Measurements from ENCODE around the gene UBLCP1. TPM values are rescaled to one million over a fixed set of nuclear protein-coding genes. Genes with fewer than 3 reads are reported as not detected.
"Not testable (repeated sequence)": the region's sequence is repeated elsewhere in the genome, so short reads cannot be mapped to it uniquely, and the experiment has no call there.

Gene UBLCP1
- total RNA-seq, 6 donors from 2014 or later = 8.4 to 36.1 (median 24.6) TPM

DNA sequence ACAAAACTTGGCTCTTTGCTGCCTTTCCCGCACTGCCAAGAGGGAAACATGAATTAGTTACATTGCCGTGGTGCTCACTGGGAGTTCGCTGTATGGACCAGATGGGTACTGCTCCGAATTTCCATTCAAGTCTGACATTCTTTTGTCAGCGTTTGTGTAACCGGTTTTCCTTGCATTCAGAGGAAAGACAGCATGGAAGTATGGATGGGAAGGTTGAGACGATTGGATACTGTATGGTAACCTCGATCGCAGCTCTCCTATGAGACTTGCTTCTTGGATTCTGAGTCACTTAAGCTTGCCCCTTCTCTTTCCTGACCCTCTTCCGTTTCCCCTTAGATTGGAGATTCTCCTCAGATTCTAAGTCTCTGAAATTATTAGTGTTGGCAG lies 625 bp upstream of the UBLCP1 start:
- H3K27me3 ChIP-seq = no peaks in the 10 kb centered on the region
- peak overlapping the region; percentile 84 to 95 (median 92) for H3K27ac ChIP-seq
- DNase-seq (no peak), ATAC-seq (ENCODE audit: low FRiP score in 2 of 2) (peak; percentile 38 to 59)
- H3K9me3 ChIP-seq = no peaks in the 10 kb centered on the region
- no peaks in the 10 kb centered on the region for H3K36me3 ChIP-seq
- TF ChIP-seq EP300 (IDR thresholded peaks at IDR 0.05) = no peak
- no peak for TF ChIP-seq POLR2A (IDR thresholded peaks at IDR 0.05)
- no peak for TF ChIP-seq POLR2AphosphoS5 (IDR thresholded peaks at IDR 0.05)
- TF ChIP-seq, protein P1, sequence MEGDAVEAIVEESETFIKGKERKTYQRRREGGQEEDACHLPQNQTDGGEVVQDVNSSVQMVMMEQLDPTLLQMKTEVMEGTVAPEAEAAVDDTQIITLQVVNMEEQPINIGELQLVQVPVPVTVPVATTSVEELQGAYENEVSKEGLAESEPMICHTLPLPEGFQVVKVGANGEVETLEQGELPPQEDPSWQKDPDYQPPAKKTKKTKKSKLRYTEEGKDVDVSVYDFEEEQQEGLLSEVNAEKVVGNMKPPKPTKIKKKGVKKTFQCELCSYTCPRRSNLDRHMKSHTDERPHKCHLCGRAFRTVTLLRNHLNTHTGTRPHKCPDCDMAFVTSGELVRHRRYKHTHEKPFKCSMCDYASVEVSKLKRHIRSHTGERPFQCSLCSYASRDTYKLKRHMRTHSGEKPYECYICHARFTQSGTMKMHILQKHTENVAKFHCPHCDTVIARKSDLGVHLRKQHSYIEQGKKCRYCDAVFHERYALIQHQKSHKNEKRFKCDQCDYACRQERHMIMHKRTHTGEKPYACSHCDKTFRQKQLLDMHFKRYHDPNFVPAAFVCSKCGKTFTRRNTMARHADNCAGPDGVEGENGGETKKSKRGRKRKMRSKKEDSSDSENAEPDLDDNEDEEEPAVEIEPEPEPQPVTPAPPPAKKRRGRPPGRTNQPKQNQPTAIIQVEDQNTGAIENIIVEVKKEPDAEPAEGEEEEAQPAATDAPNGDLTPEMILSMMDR (IDR thresholded peaks at IDR 0.05) = no peak
- H3K4me3 ChIP-seq = peak overlapping the region; percentile 18 to 96 (median 82)
- 28 to 30% methylated on average over 10 of the region's 10 CpGs for WGBS, 2 donors
- H3K4me1 ChIP-seq = peaks cover 7 to 18% (median 16%) of the 10 kb centered on the region in 4 donors

DNA sequence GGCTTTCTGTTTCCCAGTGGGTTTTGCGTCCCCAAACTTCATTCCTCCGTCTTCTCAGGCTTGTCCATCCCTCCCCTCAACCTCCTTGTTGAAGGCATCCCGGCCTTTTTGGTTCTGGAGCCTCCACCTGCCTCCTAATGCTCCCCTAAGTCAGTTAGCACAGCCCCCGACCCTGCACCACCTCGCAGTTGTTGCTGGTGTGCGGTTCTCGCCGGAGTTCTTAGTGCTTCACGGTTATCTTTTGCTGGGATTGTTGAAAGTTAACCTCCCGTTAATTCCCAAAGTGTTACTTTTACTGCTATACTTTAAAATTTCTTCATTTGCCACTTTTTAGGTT lies 447 bp downstream of the UBLCP1 start:
- Histone ChIP-seq H3K36me3 (no peaks in the 10 kb centered on the region), H3K27me3 (no peaks in the 10 kb centered on the region), H3K4me3 (peak overlapping the region; percentile 56 to 96 (median 82)), H3K27ac (peak overlapping the region; percentile 84 to 95 (median 92)), H3K9me3 (no peaks in the 10 kb centered on the region), H3K4me1 (peaks cover 7 to 18% (median 16%) of the 10 kb centered on the region in 4 donors)
- no peak for DNase-seq
- 6 to 9% methylated on average over 10 of the region's 10 CpGs for WGBS, 2 donors
- no peak for TF ChIP-seq POLR2A (IDR thresholded peaks at IDR 0.05)
- TF ChIP-seq, protein P1 (IDR thresholded peaks at IDR 0.05) = no peak
- ATAC-seq (ENCODE audit: low FRiP score in 2 of 2) = peak; percentile 20 to 40

DNA sequence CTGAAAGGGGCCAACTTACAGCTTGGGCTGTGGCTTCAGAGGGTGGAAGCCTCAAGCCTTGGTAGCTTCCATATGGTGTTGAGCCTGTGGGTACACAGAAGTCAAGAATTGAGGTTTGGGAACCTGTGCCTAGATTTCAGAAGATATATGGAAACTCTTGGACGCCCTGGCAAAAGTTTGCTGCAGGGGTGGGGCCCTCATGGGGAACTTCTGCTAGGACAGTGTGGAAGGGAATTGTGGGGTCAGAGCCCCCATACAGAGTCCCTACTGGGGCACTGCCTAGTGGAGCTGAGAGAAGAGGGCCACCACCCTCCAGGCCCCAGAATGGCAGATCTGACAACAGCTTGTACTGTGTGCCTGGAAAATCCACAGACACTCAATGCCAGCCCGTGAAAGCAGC lies 3.7 kb downstream of the UBLCP1 start:
- 86 to 95% methylated on average over 1 to 2 of the region's 2 CpGs for WGBS, 2 donors
- H3K27ac ChIP-seq; H3K9me3 ChIP-seq; ATAC-seq (ENCODE audit: low FRiP score in 2 of 2); H3K27me3 ChIP-seq; H3K4me3 ChIP-seq; DNase-seq: not testable (repeated sequence)
- peaks cover 0 to 29% (median 3%) of the 10 kb centered on the region in 4 donors for H3K36me3 ChIP-seq
- H3K4me1 ChIP-seq = peaks cover 7 to 18% (median 16%) of the 10 kb centered on the region in 4 donors

DNA sequence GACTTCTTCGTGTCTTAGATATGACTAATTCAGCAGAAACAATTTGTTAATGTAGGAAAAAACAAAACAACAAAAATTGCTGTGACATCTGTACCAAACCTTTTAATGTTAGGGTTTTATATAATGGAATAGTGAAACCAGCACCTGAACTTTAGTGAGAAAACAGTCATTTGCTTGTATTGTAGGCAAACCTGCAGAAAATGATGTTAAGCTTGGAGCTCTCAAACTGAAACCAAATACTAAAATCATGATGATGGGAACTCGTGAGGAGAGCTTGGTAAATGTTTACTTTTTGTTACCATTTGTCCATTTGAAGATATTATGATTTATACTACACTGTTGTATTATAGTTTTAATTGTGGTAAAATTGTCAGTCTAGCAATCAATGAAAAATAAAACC lies 6.6 kb downstream of the UBLCP1 start:
- 77% methylated on average over 2 of the region's 2 CpGs for WGBS, 2 donors
- Histone ChIP-seq H3K9me3 (no peaks in the 10 kb centered on the region), H3K36me3 (peaks cover 0 to 54% (median 10%) of the 10 kb centered on the region in 4 donors), H3K4me3 (no peak overlapping the region), H3K4me1 (peaks cover 0 to 5% (median 0%) of the 10 kb centered on the region in 4 donors), H3K27me3 (no peaks in the 10 kb centered on the region), H3K27ac (no peak overlapping the region)
- DNase-seq (no peak), ATAC-seq (ENCODE audit: low FRiP score in 2 of 2) (no peak)
- no peak for TF ChIP-seq POLR2A (IDR thresholded peaks at IDR 0.05)
- TF ChIP-seq, protein P1 (IDR thresholded peaks at IDR 0.05) = no peak
- no peak for TF ChIP-seq EP300 (IDR thresholded peaks at IDR 0.05)
- TF ChIP-seq POLR2AphosphoS5 (IDR thresholded peaks at IDR 0.05) = no peak

DNA sequence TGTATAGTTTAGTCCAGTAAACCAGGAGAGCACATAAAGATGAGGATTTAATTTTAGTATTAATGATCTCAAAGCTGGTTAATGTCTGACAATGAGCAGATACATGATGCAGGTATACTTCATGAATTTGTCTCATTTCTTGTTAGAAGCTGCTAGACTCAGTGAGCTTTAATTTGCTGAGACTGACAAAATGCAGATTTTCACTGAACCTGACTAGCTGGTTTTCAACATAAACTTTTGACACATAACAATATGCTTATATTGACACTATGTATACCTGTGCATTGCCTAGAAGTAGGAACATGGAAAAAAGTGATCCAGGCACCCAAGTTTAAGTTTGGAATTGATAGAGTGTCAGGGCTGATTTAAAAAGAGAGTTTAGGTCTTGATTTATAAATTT lies 10.8 kb downstream of the UBLCP1 start:
- H3K36me3 ChIP-seq = peaks cover 0 to 82% (median 18%) of the 10 kb centered on the region in 4 donors
- H3K27ac ChIP-seq = no peak overlapping the region
- no peak for TF ChIP-seq EP300 (IDR thresholded peaks at IDR 0.05)
- TF ChIP-seq, protein P1 (IDR thresholded peaks at IDR 0.05) = no peak
- no peaks in the 10 kb centered on the region for H3K27me3 ChIP-seq
- no peaks in the 10 kb centered on the region for H3K9me3 ChIP-seq
- DNase-seq = no peak
- H3K4me1 ChIP-seq = no peaks in the 10 kb centered on the region
- ATAC-seq (ENCODE audit: low FRiP score in 2 of 2) = no peak
- H3K4me3 ChIP-seq = no peak overlapping the region
